H9 (cell line): ENCODE results near the gene MIOS. TPM values are rescaled to one million over a fixed set of nuclear protein-coding genes. Genes with fewer than 3 reads are reported as not detected.

Experiments
- DNase-seq: peaks from one replicate; pipeline ENCODE4 v3.0.0-alpha.2; 2017
- H2AFZ ChIP-seq: one replicate; pipeline ENCODE4 v1.6.1; 2013; ENCODE audit warnings: mild to moderate bottlenecking, low read length, control low read depth, moderate library complexity
- H2AK5ac ChIP-seq: 2 replicates; pipeline ENCODE4 v1.6.1; 2013; ENCODE audit warnings: low read length, control low read depth, mixed read lengths; ENCODE audit not compliant: insufficient read length
- H2BK120ac ChIP-seq: one replicate; pipeline ENCODE4 v1.6.1; 2013; ENCODE audit warnings: low read depth, mild to moderate bottlenecking, low read length, control low read depth, inconsistent platforms; ENCODE audit not compliant: poor library complexity, severe bottlenecking
- H2BK12ac ChIP-seq: 2 replicates; pipeline ENCODE4 v1.6.1; 2013; ENCODE audit warnings: low read length, control low read depth, mixed read lengths, low read depth; ENCODE audit not compliant: insufficient read length
- H2BK15ac ChIP-seq: 2 replicates; pipeline ENCODE4 v1.6.1; 2013; ENCODE audit warnings: low read depth, low read length, control low read depth
- H2BK20ac ChIP-seq: one replicate; pipeline ENCODE4 v1.6.1; 2013; ENCODE audit warnings: low read depth, mild to moderate bottlenecking, low read length, control low read depth, inconsistent platforms; ENCODE audit not compliant: poor library complexity, severe bottlenecking
- H2BK5ac ChIP-seq: 2 replicates; pipeline ENCODE4 v1.6.1; 2013; ENCODE audit warnings: low read length, control low read depth, mixed read lengths; ENCODE audit not compliant: insufficient read length
- H3K14ac ChIP-seq: 2 replicates; pipeline ENCODE4 v1.6.1; 2013; ENCODE audit warnings: low read length, control low read depth; ENCODE audit not compliant: insufficient read depth
- H3K18ac ChIP-seq: 2 replicates; pipeline ENCODE4 v1.6.1; 2013; ENCODE audit warnings: low read depth, mild to moderate bottlenecking, mixed read lengths, low read length, control low read depth; ENCODE audit not compliant: insufficient read length
- H3K23ac ChIP-seq: 2 replicates; pipeline ENCODE4 v1.6.1; 2013; ENCODE audit warnings: low read length, control low read depth, mixed read lengths, low read depth; ENCODE audit not compliant: insufficient read length
- H3K23me2 ChIP-seq: 2 replicates; pipeline ENCODE4 v1.6.1; 2013; ENCODE audit warnings: low read depth, mild to moderate bottlenecking, mixed read lengths, low read length, control low read depth; ENCODE audit not compliant: insufficient read length, poor library complexity, severe bottlenecking
- H3K27ac ChIP-seq: 2 replicates; pipeline ENCODE4 v1.5.1; 2013; ENCODE audit warnings: low read length, control low read depth, mixed read lengths, low read depth; ENCODE audit not compliant: insufficient read length
- H3K27me3 ChIP-seq: 2 replicates; pipeline ENCODE4 v1.6.1; 2013; ENCODE audit warnings: low read length, control low read depth, inconsistent platforms; ENCODE audit not compliant: insufficient read depth
- H3K4ac ChIP-seq: 2 replicates; pipeline ENCODE4 v1.6.1; 2013; ENCODE audit warnings: low read depth, mild to moderate bottlenecking, control low read depth, inconsistent platforms, low read length, moderate library complexity
- H3K4me1 ChIP-seq: 2 replicates; pipeline ENCODE4 v1.6.1; 2013; ENCODE audit warnings: low read length, control low read depth, inconsistent platforms; ENCODE audit not compliant: insufficient read depth
- H3K4me2 ChIP-seq: 2 replicates; pipeline ENCODE4 v1.6.1; 2013; ENCODE audit warnings: low read length, control low read depth, mixed read lengths; ENCODE audit not compliant: insufficient read length, insufficient read depth
- H3K56ac ChIP-seq: 2 replicates; pipeline ENCODE4 v1.6.1; 2013; ENCODE audit warnings: low read depth, mild to moderate bottlenecking, mixed read lengths, low read length, control low read depth; ENCODE audit not compliant: insufficient read length
- H3K79me1 ChIP-seq: 2 replicates; pipeline ENCODE4 v1.6.1; 2013; ENCODE audit warnings: low read depth, mild to moderate bottlenecking, moderate library complexity, low read length, control low read depth, inconsistent platforms; ENCODE audit not compliant: insufficient read depth, poor library complexity, severe bottlenecking
- H3K79me2 ChIP-seq: 2 replicates; pipeline ENCODE4 v1.6.1; 2013; ENCODE audit warnings: low read length, control low read depth, inconsistent platforms; ENCODE audit not compliant: insufficient read depth
- H3K9ac ChIP-seq: 2 replicates; pipeline ENCODE4 v1.6.1; 2013; ENCODE audit warnings: low read length, control low read depth, mixed read lengths; ENCODE audit not compliant: insufficient read length; ENCODE audit errors: extremely low read depth
- H3K9me3 ChIP-seq: one replicate; pipeline ENCODE4 v1.6.1; 2013; ENCODE audit warnings: low read depth, low read length, inconsistent platforms; ENCODE audit not compliant: control insufficient read depth
- H3T11ph ChIP-seq: one replicate; pipeline ENCODE4 v1.6.1; 2013; ENCODE audit warnings: mild to moderate bottlenecking, low read length, control low read depth, inconsistent platforms
- H4K20me1 ChIP-seq: one replicate; pipeline ENCODE4 v1.6.1; 2013; ENCODE audit not compliant: control insufficient read depth, insufficient read length, insufficient read depth
- H4K5ac ChIP-seq: 2 replicates; pipeline ENCODE4 v1.6.1; 2013; ENCODE audit warnings: low read depth, mild to moderate bottlenecking, mixed read lengths, low read length, control low read depth; ENCODE audit not compliant: insufficient read length
- H4K8ac ChIP-seq: replicated peaks from 2 replicates; pipeline ENCODE4 v1.6.1; 2013; ENCODE audit warnings: low read length, control low read depth, mixed read lengths, low read depth; ENCODE audit not compliant: insufficient read length
- H4K91ac ChIP-seq: 2 replicates; pipeline ENCODE4 v1.6.1; 2013; ENCODE audit warnings: low read depth, mild to moderate bottlenecking, moderate library complexity, mixed read lengths, low read length, control low read depth; ENCODE audit not compliant: insufficient read length
- H3K27ac Mint-ChIP-seq, 3 experiments: 2 replicates in 2 of 3; 3 replicates in 1 of 3; pipeline ENCODE4 v1.8.0; 2020 to 2021; ENCODE audit warnings: mixed read lengths in 3 of 3, mild to moderate bottlenecking in 1 of 3, moderate library complexity in 1 of 3
- H3K27me3 Mint-ChIP-seq: 2 replicates; pipeline ENCODE4 v1.8.0; 2021; ENCODE audit warnings: low read depth, mild to moderate bottlenecking, moderate library complexity, mixed read lengths
- H3K36me3 Mint-ChIP-seq, 3 experiments: 2 replicates in 2 of 3; 3 replicates in 1 of 3; pipeline ENCODE4 v1.8.0; 2020 to 2021; ENCODE audit warnings: low read depth in 3 of 3, mixed read lengths in 3 of 3; ENCODE audit not compliant: insufficient read depth in 1 of 3
- H3K4me1 Mint-ChIP-seq, 2 experiments: 2 replicates each; pipeline ENCODE4 v1.8.0; 2020; ENCODE audit warnings: mixed read lengths in 2 of 2
- H3K4me3 Mint-ChIP-seq, 2 experiments: 2 replicates in 1 of 2; 3 replicates in 1 of 2; pipeline ENCODE4 v1.8.0; 2020 to 2021; ENCODE audit warnings: mild to moderate bottlenecking in 2 of 2, mixed read lengths in 2 of 2, moderate library complexity in 1 of 2
- H3K9me3 Mint-ChIP-seq, 2 experiments: 2 replicates in 1 of 2; 3 replicates in 1 of 2; pipeline ENCODE4 v1.8.0; 2020; ENCODE audit warnings: mild to moderate bottlenecking in 2 of 2, mixed read lengths in 2 of 2, moderate library complexity in 1 of 2
- CTCF ChIP-seq: fragments of 200-600 bp; sonication (generic); conservative IDR thresholded peaks from 3 replicates; pipeline ENCODE4 v1.8.0; 2021; ENCODE audit warnings: antibody characterized with exemption, mild to moderate bottlenecking
- total RNA-seq: library from RNA; stranded (reverse); gene quantifications from 2 replicates; pipeline ENCODE4 v1.2.1, GENCODE V29; 2021

MIOS gene
- total RNA-seq, 1 experiment from 2014 or later, result 46.4 TPM

- no peak overlapping the region for H4K5ac ChIP-seq
- no peak for TF ChIP-seq CTCF
- Mint-ChIP-seq H3K4me3 (no peak overlapping the region), H3K4me1 (peaks cover 10 to 11% of the 10 kb centered on the region in 2 experiments), H3K27me3 (no peaks in the 10 kb centered on the region), H3K9me3 (peaks cover 5 to 6% of the 10 kb centered on the region in 2 experiments; a peak in 3 of 5 replicates), H3K36me3 (peaks cover 5 to 24% (median 6%) of the 10 kb centered on the region in 3 experiments; a peak in 6 of 7 replicates), H3K27ac (no peak overlapping the region)
- H2AFZ ChIP-seq, result no peak overlapping the region
- no peak overlapping the region for H2BK12ac ChIP-seq
- H3K56ac ChIP-seq, result no peak overlapping the region
- DNase-seq, result no peak
- H3K4me2 ChIP-seq, result no peak overlapping the region
- H3K4me1 ChIP-seq, result peaks cover 3% of the 10 kb centered on the region; the same call in 1 of the 2 replicates
- no peak overlapping the region for H3K4ac ChIP-seq
- no peak overlapping the region for H3K23ac ChIP-seq
- H3K9ac ChIP-seq, result no peak overlapping the region
- H3T11ph ChIP-seq, result no peak overlapping the region
- no peak overlapping the region for H2BK15ac ChIP-seq
- peaks cover 3% of the 10 kb centered on the region for H3K23me2 ChIP-seq
- no peaks in the 10 kb centered on the region for H3K79me1 ChIP-seq
- H4K8ac ChIP-seq, result no peak overlapping the region
- H3K18ac ChIP-seq, result no peak overlapping the region
- no peak overlapping the region for H2BK20ac ChIP-seq
- H3K14ac ChIP-seq, result no peak overlapping the region
- no peak overlapping the region for H2BK5ac ChIP-seq
- no peak overlapping the region for H2AK5ac ChIP-seq
- peaks cover 4% of the 10 kb centered on the region; the same call in 1 of the 2 replicates for H3K79me2 ChIP-seq
- H3K27ac ChIP-seq, result no peak overlapping the region
- no peaks in the 10 kb centered on the region for H3K27me3 ChIP-seq
- no peaks in the 10 kb centered on the region for H3K9me3 ChIP-seq
- H4K91ac ChIP-seq, result no peak overlapping the region
- no peak overlapping the region for H2BK120ac ChIP-seq
- no peaks in the 10 kb centered on the region for H4K20me1 ChIP-seq
These were observed 2.9 kb upstream of the MIOS start for GRCh38 chr7:7563813-7564212.
